T-helper 2 cell (primary cell): Measurements from ENCODE around the gene NLRP9.
A peak's percentile ranks its signal among the peaks of the same experiment; 100 is the strongest.

ENCODE experiments used
- DNase-seq, 5 experiments: peaks; one replicate each; pipeline versions ENCODE4 v3.0.0 to v3.0.0-alpha.2; 2012 to 2022

NLRP9 gene

GRCh38 chr19:55687281-55688201 lies 50.7 kb downstream of the NLRP9 start:
- no peak for DNase-seq

DNA sequence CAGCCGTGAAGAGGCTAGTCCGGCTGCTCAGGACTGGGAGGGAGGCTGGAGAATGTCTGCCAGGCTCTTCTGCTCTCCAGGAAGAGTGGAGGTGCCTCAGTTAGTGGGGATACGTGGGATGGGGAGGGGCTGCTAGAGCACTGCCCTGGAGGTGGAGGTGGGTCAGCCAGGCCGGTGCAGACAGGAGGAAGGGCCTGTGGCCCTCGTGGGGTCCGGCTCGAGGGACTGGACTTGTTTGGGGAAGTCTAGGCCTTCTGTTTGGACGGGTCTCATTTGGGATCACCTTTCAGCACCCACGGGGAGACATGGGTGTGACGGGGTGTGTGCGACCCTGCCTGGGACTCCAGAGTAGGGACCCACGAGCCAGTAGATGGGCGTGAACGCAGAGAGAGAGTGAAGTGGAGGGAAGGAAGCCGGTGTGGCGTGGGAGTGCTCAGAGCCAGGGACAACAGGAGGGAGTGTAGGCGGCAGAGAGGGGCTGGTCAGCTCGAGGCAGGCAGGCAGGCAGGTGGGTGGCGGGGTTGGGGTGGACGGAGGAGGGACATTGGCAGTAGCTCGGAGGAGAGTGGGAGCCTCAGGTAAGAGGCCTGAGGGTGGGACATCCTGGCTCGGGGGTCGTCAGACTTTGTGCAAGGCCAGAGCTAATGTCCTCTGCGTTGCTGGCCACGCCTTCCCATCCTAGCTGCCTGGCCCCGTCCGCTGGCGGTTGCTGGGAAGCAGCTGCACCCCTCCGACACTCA lies 51.7 kb downstream of the NLRP9 start:
- DNase-seq, result no peak

- DNase-seq, result no peak
Observed at GRCh38 chr19:55685776-55686175, 52.4 kb downstream of the NLRP9 start.

- DNase-seq, result no peak
Observed at GRCh38 chr19:55684946-55685681, 53.1 kb downstream of the NLRP9 start.

GRCh38 chr19:55683449-55684261 lies 54.5 kb downstream of the NLRP9 start:
- DNase-seq, result no peak

- DNase-seq, result no peak
Observed at GRCh38 chr19:55681131-55682092, 56.8 kb downstream of the NLRP9 start.

DNA sequence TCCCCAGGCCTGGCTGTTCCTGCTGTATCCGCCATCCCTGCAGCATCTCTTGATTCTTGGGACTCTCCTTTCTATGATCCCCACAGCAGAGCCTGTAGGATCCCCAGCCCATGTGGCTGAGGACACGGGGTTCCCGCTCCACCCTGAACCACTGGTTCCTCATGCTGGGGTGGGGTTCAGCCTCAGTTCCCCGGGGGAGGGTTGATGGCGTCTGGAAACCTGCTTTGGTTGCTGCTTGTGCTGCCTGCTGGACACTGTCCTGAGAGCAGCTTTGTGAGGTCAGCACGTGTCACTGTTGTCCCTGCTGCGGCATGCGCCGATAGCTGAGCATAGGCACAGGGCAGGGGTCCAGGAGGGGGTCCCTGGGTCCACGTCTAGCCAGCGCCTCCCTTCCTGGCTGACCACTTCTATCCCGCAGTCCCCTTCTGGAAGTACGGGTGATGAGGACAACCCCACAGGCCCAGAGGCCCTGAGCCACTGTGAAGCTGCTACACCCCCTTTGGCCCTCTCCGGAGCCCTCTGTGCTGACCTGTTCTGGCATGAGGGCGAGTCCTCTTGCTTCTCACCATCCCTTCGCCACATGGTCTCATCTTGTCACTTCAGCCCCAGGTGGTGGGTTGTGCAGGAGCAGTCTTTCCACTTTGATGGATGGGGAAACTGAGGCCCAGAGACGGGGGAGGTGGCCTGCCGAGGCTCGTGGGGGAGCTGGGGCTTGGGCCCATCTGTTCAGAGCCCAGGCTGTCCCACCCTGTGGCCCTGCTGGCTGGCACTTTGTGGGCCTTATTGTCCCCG lies 57.7 kb downstream of the NLRP9 start:
- DNase-seq, result no peak

DNA sequence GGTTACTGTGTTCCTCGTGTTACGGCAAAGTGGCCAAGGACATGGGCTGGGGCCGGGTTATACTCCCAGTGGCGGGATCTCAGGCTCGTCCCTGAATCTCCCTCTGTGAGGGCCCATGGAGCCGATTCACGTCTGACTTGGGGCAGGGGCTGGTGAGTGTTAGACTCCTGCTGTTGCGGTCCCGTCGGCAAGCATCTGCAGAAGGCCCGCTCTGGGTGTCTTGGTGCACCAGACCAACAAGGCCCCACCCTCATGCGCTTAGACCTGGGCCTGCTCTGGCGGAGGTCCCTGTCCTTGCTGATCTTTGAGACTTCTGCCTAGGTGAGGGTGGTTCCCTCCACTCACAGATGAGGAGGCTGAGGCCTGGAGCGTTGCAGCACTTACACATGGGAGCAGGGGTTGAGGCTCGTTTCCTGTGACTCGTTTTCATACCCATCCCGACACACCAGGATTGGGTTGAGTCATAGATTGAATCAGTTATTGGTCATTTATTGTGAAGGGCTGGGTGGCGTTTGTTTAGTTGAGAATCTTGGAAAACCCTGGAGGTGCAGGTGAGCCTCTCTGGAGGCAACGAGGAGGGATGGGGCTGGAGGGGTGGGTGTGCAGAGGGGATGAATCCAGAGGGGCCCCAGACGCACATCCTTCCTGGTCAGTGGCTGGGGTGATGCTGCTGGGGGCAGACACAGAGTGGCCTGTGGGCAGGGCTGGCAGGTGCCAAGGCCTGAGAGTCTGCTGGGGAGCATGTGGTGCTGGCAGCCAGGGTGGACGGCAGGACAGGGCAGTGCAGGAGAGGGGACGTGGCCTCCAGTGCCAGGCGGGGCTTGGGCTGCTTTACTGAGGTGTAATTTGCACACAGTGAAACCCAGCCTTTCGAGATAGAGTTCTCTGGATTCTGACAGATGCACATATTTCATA lies 58.6 kb downstream of the NLRP9 start:
- peak in 1 of 5 experiments; percentile 19 for DNase-seq

DNA sequence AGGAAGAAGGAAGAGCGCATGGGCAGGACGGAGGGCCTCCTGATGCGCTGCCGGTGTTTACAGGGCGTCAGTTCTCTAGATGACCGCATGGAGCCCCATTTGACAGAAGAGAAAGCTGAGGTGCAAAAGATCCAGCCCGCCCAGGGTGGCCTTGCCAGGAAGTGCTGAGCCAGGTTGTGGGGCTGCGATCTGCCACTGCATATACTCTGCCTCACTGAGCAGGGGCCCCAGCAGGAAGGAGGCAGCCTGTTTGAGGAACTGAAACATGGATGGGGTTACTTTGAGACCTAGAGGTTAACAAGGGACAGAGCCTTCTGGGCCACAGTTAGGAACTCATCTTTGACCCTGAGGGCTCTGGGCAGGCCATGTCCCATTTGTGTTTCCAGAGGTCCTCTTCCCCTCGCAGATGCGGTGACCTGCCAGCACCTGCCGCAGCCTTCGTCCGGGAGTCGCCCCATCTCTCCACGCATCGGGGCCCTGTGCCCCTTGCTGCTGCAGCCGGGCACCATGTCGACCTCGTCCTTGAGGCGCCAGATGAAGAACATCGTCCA lies 60.0 kb downstream of the NLRP9 start:
- DNase-seq, result no peak

- DNase-seq, result no peak
Observed at GRCh38 chr19:55677572-55678028, 60.6 kb downstream of the NLRP9 start.

DNA sequence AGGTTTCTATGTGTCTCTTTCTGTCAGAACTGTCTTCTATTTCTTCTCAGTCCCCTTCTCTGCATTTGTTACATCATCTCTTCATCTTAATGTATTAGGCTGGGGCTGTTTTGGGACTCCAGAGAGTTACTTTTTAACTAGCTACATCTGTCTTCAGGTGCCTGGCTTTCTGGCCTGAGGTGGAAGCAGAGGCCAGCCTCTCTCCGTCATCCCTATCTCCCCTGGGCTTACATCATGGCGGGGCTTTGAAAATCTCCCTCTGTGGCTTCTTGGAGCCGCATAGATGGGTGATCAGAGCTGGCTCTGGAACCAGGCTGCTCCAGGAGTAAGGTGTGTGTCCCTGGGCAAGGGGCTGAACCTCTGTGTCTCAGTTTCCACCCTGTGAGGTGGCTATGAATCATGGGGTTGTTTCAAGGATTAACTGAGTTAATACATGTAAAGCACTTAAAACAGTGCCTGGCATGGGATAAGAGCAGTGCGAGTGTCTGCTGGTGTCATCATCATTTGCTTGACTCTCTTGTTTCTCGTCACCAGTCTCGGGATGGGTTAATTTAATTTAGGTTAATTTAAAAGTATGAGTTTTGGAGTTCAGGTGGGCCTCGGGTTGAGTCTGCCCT lies 61.2 kb downstream of the NLRP9 start:
- no peak for DNase-seq

DNA sequence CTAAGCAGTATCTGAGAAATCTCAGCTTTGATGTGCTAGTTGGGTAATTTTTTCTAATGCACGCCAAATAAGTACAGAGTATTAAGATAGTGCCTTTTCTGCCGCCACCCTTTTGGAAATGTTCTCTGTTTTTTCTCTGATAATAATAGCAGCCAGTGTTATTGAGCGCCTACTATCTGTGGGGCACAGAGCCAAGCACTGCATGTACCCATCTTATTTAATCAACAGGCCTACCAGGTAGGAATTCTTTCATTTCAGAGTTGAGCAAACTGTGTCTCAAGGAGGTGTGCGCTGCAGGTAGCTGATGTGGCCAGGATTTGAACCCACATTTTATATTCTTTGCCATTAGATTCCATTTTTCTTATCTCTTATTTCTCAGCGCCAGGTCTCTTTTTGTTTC lies 61.8 kb downstream of the NLRP9 start:
- no peak for DNase-seq

DNA sequence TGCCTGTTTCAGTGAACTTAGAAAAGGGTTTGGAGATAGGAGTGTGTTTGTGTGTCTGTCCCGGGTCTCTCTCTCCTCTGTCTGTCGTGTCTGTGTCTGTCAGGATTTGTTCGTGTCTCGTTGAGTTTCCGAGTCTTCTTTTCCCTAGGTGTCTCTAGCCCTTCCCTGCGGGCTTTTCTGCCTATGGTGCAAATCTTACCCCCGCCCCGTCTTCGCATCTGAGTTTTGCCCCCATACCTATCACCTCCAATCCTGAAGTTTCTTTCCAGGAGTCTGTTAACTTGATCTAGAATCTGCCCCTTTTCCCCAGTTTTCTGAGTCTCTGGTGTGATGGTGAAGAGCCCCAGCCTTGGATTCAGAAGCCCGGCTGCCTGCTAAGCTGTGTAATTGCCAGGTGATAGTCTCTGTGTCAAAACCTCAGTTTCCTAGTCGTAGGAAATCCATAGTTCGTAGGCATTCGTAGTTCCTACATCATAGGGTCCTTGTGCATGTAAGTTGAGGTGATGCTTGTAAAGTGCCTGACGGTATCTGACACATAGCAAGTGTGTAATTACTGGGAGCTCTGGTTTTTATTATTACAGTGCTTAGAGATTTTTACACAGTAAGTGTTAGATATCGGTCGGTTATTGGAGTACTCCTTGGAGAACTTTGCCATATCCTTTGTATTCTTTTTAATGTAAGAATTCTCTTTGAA lies 62.4 kb downstream of the NLRP9 start:
- DNase-seq, result no peak

GRCh38 chr19:55674841-55675660 lies 63.2 kb downstream of the NLRP9 start, which contains the start of gene EPN1:
EPN1 (plus strand) TSS chr19:55675226; CDS start chr19:55678628, 3,402 bp downstream.
- DNase-seq, result peak; percentile 95 to 99 (median 96)

- DNase-seq, result no peak
Observed at GRCh38 chr19:55674459-55674840, 63.8 kb downstream of the NLRP9 start.

DNA sequence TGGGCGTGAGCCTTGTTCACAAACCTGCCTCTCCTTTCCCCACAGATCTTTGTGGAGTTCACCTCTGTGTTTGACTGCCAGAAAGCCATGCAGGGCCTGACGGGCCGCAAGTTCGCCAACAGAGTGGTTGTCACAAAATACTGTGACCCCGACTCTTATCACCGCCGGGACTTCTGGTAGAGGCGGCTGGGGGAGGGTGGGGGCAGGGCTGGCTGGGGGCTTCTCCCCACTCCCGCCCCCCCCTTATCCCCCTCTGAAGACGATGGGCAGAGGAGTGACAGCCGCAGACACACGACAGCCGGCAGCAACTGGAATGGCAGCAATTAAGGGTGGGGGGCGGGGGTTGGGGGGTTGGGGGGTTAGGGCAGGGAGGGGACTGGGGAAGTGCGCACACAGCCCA lies 64.3 kb downstream of the NLRP9 start:
- no peak for DNase-seq

DNA sequence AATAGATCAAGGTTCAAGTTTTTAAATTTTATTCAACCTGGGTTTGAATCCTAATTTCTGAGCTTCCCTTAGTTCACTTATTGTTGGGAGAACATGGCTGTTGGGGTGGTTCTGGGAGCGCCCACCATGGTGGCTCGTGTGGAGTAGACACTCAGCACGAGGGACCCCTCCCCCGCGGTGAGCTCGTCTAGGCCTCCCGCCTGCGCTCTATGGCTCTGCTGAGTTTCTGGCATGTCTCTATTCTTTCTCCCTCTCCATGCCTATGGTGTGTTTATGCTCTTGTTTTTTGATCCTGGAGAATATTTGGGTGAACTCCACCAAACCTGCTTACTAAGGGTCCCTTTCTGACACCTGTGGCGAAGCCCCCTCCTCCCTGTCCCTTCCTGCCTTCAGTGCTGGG lies 64.7 kb downstream of the NLRP9 start:
- DNase-seq, result no peak
